Left lobe of liver (tissue), 2 donors: ENCODE data around the gene LRRC4B. TPM values are rescaled to one million over a fixed set of nuclear protein-coding genes. Genes with fewer than 3 reads are reported as not detected.
"Not testable (repeated sequence)": the region's sequence is repeated elsewhere in the genome, so short reads cannot be mapped to it uniquely, and the experiment has no call there.

Source experiments
- ATAC-seq: fragments of 200-7000 bp; cut with Tn5 transposase; one replicate; pipeline ENCODE4 v1.9.1; 2020; ENCODE audit warnings: mild to moderate bottlenecking, moderate library complexity
- DNase-seq: peaks from one replicate; pipeline ENCODE4 v3.0.0-alpha.2; 2020; ENCODE audit warnings: low spot score
- total RNA-seq: library from RNA; stranded (reverse); gene quantifications from one replicate; pipeline ENCODE4 v1.2.1, GENCODE V29; 2021
- donor health status: DM: no; HTN: no; CAD: no; lungs with moderate emphysema.
- donor health status: DM: no; HTN: yes; CAD: no.

The LRRC4B gene
- total RNA-seq, 1 donor from 2014 or later = 0.53 TPM

DNA sequence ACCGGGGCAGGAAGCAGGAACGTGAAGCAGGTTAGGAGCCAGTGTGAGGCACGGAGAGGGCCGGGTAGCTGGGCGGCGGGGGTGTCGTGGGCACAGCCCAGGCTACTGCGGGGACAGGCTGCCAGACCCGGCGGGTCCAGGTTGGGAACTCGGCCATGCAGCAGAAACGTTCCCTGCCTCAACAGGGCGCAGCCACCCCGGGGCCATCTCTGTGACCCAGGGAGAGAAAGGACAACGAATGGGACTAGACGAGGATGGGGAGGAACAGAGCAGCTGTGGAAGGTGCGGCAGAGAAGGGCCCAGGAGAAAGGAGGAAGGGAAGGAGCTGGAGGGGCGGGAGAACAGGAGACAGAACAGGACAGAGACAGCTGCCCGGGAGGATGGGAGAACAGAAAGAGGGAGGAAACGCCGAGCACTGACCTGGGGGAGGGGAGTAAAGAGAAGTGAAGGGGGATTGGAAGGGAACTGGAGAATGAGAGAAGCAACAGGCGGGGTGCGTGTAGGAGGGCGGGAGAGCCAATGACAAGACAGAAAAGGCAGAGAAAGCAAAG, 78.7 kb downstream of the LRRC4B start:
- ATAC-seq (peak; percentile 10), DNase-seq (no peak)

DNA sequence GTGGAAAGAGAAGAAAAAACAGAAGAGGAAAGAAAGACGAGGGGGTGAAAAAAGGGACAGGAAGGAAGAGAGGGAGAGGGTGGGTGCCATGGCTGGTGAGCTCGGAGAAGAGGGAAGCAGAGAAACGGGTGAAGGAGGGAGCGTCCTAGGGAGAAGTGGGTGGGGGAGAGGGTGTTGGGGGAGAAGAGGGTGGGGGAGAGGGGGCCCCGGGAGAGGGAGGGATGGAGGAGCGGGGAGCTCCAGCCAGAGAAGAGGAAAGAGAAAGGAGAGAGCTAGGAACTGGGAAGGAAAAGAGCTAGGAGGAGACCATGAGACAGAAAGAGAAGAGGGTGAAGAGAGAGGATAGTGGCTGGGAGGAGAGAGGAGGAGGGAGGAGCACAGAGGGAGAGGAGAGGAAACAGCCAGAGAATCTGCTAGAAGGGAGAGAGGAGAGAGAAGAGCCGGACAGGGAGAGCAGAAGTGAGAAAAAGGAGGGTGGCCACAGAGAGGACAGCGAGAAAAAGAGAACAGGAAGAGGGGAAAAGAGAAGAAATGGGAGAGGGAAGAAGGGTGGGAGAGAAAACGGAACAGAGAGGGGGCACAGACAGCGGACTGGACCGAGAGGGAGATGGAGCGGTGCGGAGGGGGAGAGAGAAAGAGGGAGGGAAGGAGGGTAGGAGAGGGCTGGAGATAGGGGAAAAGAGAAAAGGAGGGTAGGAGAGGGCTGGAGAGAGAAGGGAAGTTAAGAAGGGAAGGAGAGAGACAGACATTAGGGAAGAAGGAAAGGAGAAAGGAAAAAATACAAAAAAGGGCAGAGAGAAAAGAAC, 79.6 kb downstream of the LRRC4B start:
- DNase-seq (no peak), ATAC-seq (peak; percentile 12)

DNA sequence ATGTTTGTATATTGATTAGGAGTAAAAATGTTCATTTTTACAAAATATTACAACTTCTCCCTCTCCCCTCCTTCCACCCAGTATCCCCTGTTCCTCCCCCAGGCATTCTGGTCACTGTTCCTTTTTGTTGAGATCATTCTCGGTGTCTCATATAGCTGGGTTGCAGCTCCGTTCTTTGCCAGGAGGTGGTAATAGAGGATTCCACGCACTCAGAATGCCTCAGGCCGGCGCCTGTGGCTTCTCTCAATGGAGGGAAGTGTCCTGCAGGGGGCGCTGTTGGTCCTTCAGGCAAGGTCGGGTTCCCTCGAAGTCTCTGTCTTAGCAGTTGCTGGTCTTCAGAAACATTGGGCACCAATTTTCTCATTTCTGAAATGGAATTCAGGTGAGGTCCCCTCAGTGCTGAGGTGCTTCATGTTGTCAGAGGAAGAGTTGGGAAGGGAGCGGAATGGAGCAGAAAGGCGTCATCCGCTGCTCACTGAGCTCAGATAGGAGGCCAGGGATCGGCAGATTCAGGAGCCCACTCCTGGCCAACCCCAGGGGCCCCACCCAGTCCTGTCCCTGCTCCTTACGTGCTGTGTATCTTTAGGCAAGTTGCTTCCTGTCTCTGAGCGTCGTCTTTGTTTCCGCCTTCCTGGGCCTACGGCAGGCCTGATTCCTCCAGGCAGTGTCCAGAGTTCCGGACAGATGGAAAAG, 81.3 kb downstream of the LRRC4B start:
- DNase-seq = no peak
- no peak for ATAC-seq

DNA sequence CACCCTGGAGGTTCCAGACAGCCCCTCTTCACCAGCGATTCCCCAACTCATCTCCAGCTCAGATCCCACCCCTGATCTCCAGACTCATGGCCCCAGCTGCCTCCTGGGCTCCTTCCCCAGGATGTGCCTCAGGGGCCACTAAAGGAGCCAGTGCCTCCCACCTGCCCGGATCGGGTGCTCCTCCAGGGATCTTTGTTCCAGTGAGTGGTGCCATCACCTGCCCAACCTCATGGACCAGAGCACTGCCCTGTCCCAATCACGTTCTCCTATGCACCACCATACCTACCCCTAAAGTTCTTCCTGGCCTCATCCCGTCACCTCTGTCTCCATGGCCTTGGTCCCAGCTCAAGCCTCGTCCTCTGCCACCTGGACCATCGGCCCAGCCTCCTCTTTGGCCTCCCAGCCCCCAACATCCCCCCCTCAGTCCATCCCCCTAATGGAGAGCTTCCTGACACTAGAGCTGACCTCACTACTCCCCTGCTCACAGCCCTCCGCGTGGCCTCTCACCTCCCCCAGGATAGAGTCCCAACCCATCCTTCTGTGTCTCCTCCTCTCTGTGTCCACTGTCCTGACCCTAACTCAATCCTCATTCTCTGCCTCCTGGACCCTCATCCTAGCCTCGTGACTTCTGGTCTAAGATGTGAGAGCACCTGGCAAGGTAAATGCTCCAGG, 82.8 kb downstream of the LRRC4B start:
- no peak for DNase-seq
- no peak for ATAC-seq

DNA sequence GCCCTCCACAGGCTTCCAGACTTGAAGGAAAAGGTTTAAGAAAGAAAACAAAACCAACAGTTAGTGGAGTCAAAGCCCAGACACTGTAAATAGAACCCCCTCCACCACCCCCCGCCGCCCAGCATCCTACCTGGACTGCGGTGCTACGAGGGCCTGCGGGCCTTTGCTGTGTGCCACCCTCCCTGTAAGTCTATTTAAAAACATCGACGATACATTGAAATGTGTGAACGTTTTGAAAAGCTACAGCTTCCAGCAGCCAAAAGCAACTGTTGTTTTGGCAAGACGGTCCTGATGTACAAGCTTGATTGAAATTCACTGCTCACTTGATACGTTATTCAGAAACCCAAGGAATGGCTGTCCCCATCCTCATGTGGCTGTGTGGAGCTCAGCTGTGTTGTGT, 85.3 kb downstream of the LRRC4B start:
- ATAC-seq (no peak), DNase-seq (no peak)

DNA sequence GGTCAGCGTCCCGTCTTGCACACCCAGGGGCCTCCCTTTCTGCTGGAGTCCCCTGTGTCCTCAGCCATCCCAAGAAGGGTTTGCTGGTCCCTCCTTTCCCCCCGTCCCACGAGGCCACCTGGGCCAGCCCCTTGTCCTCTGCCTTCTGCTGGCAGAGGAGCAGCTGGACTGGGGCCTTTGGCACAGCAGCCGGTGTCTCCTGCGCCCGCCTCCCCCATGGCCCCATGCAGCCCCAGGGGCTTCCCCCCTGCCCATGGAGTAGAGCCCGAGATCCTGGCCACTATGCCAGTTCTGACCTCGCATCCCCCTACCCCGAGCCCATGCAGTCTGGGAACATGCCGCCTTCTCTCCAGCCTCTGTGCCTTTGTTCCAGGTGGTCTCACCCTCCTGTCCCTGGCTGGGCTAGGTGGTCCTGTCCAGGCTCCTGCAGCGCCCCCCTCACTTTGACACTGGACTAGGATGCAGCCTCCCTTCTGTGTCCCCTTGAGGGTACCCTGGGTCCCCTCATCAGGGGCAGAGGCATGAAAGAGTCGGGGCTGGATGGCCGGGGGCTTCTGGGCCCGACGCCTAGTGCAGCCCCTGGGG, 85.9 kb downstream of the LRRC4B start:
- ATAC-seq (no peak), DNase-seq (no peak)

DNA sequence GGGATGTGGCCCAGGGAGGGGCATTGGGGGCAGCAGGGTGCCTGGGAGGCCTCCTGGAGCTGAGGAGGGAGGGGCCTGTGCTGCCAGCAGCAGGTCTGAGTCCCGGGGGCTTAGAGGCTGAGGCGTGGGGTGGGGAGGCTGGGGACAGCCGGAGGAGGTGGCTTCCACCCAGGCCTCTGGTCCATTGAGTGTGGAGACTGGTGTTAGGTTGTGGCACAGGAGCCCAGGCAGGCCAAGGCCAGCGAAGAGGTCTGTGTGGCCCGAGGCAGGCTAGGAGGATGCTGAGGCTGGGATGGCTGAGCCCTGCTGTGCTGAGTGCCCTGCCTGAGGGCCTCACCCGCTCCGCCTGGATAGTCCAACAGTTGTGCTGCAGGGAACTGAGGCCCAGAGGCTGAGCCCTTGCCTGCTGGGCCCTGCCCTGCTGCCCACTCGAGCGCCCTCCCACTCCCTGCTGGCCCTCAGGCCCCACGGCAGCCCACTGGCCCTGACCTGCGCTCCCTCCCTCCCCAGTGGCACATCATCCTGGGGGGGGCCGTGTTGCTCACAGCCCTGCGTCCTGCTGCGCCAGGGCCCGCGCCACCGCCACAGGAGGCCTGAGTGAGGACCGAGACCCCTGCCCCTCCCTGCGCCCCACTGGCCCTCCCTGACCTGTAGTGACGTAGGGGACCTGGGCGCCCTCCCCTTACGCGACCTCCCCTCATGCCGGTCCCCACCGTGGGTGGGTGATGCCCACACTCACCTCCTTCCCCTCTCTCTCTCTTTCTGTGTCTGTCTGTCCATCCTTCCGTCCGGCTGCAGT, 86.7 kb downstream of the LRRC4B start:
- DNase-seq = no peak

DNA sequence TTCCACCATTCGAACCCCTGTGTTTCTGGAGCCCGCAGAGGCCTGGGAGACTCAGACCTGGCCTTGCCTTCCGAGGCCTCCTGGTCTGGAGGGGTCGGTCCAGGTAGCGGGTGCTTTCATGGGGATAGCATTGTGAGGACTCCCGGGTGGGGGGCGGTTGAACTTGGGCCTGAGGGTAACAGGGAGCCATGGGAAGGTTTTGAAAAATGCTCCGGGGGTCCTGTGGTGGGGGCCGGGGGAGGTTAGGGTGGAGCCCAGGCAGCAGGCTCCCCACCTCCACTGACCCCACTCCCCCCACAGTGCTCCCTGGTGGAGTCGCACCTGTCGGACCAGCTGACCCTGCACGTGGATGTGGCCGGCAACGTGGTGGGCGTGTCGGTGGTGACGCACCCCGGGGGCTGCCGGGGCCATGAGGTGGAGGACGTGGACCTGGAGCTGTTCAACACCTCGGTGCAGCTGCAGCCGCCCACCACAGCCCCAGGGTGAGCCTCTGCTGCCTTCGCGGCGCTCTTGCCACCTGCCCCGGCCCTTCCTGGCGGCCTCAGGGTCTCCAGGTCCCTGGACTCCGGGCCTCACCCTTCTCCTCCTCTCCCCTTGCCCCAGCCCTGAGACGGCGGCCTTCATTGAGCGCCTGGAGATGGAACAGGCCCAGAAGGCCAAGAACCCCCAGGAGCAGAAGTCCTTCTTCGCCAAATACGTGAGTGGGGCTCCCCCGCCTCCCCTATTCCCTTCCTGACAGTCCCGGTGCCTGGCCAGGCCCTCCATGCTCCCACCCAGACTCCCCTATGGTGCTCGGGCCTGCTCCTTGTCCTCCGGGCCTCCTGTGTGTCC, 87.7 kb downstream of the LRRC4B start:
- no peak for DNase-seq
- no peak for ATAC-seq

More for the DNA sequence above, 86.7 kb downstream of the LRRC4B start:
- no peak for ATAC-seq

DNA sequence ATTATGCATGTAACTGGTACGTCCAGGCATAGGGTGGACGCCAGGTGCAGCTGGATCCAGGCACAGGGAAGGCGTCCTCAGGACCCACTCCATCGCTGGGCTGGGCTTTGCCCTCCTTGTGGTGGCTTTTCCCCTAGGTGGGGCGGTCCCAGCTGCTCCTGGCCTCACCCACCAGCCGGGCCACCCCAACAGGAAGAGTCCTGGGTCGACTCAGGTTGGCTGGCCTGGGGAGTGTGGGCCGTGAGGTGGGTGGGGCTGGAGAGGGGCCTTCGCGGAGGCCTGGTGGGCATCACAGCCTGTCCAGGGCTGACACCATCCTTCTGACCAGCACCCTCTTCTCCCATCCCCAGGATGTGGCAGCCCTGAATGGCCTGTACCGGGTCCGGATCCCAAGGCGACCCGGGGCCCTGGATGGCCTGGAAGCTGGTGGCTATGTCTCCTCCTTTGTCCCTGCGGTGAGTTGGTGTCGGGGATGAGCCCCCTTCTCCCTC, 88.4 kb downstream of the LRRC4B start:
- DNase-seq (no peak), ATAC-seq (no peak)

DNA sequence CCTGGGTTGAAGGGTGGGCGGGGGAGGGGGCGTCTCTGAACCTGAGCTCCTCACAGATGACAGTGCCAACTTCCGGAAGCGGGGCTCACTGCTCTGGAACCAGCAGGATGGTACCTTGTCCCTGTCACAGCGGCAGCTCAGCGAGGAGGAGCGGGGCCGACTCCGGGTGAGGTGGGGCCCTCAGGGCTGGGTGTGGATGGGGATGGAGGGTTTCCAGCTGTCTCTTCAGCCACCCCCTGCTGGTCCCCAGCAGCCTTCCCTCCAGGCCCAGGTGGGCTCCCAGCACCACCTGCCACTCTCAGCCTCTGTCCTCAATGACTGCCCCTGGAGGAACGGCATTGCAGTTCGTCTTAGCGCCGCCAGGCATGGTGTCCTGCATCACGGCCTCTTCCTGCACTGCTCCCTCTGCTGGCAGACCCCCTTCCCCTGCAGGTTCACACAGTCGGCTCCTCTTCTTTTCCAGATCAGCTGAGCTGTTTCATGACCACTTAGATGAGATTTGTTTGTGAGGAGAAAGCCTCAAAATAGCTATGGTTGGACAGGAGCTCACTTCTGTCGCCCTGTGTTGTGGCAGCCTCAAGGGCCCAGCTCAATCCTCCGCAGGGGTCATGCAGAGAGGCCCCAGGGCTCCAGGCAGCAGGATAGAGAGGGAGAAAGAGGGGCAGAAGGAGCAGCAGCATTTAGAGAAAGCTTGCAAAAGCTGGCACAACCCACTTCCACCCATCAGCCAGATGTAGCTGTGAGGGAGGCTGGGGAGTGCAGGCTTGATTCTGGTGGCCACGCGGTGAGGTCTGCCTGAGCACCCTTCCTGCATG, 89.1 kb downstream of the LRRC4B start:
- DNase-seq = no peak
- no peak for ATAC-seq

DNA sequence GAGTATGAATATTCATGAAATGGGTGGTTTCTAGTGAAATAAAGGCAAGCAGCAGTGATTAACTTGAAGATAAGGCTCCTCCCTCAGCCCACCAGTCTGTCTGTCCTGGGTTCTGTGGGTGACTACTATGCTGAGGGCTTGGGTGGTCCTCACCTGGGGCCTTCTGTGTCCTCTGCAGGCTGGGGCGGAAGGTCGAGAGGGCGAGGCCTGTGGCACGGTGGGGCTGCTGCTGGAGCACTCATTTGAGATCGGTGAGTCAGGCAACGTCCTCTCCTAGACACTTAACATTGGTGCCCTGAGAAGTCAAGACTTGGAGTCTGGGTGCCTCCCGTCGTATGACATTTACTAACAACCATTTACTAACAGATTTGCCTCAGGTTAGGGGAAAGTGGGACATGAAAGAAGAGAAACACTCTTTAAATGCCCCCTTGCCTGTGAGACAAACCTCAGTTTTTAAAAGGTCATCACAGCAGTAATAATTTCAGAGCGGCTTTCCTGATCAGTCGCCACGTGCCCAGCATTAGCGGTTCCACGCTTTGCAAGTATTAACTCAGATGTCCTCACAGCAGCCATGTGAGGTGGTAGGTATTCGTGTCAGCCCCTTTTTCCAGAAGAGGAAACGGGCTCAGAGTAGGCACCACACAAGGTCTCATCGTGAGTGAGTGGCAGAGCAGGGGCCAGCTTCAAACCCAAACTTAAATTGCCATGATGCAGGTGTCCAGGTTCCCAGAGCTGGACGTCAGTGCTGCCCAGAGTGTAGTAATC, 90.3 kb downstream of the LRRC4B start:
- DNase-seq = no peak

DNA sequence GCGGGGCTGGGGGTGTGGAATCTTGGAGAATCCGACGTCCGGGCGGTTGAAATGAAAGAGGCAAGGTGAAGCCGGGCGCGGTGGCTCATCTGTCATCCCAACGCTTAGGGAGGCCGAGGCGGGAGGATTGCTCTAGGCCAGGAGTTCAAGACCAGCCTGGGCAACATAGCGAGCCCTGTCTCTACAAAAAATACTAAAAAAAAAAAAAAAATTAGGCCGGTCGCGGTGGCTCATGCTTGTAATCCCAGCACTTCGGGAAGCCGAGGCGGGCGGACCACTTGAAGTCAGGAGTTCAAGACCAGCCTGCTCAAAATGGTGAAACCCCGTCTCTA, 91.4 kb downstream of the LRRC4B start:
- no peak for ATAC-seq
- DNase-seq = no peak

More for the DNA sequence above, 90.3 kb downstream of the LRRC4B start:
- ATAC-seq = no peak

DNA sequence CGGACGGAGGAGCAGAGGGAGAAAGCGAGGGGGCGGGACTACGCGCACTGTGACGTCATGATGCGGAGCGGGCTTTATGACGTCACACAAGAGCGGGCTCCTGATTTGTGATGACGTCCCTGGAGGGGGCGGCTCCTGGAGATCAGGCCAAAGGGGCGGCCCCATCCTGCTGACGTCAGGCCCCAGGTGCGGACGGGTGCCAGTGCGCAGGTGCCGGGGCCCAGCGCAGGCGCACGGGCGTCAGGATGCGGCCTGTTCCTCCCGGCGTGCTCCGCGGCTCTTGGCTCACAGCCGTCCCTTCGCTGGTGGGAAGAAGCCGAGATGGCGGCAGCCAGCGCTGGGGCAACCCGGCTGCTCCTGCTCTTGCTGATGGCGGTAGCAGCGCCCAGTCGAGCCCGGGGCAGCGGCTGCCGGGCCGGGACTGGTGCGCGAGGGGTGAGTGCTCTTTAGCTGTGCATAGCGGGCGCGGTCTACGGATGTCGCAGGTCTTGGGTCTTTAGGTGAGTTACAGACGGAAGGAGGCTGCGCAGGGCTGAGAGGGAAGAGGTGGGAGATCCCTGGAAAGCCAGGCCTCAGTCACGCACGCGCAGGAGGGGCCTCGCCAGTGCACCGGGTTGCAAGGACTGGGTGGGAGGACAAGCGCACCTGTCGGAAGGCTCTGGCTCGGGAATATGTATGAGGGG, 91.9 kb downstream of the LRRC4B start, which contains the start of the genes EMC10 and GARIN5A:
Gene EMC10, plus strand, starts transcription at position 284 of the 683 bp plus-strand sequence. Its CDS starts 38 bp downstream, at position 322.
Gene GARIN5A, minus strand, starts transcription at position 625 of the 683 bp plus-strand sequence. Its CDS starts 460 bp downstream, at position 165.
- ATAC-seq (peak; percentile 89), DNase-seq (peak; percentile 92)

DNA sequence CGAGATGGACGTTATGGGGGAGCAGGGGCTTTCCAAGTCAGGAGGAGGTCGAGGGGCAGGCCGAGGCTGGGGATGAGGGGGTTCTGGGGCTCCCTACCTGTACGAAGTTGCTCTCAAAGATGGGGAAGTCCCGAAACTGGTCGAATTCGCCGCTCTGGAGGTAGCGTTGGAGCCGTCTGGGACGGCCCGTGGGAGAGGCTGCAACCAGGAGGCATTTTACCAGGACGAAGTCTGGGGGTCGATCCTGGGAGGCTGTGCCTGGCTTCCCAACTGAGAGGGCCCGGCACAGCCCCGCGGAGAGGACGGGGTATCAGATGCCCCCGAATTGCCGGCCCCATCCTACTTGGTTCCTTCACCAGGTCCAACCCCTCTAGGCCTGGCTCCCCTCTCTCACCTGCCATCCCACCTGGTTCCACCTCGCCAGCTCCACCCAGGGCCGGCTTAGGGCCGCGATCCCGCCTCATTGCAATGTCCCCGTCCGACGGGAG, 92.5 kb downstream of the LRRC4B start:
- ATAC-seq = no peak
- no peak for DNase-seq

DNA sequence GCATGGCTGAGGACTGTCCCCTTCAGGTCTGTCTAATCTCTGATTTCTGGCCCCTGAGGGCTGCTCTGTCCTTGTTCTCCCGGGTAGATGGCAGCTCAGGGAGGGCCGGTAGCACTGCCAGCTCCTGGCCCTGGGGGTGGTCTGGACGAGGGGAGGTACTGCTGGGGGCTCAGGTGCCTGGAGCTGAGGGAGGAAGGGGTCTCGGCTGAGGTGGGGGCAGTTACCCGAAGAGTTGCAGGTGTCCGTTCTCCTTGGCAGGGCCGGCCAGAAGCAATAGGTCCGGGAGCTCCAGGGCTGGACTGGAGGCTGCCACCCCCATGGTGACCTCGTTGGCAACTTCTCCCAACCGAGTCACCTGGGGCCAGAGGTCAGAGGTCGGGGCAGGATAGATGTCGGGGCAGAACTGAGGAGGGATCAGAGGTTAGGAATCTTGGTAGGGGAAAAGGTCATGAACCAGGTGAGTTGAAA, 93.1 kb downstream of the LRRC4B start:
- DNase-seq = peak; percentile 64
- peak; percentile 50 for ATAC-seq

DNA sequence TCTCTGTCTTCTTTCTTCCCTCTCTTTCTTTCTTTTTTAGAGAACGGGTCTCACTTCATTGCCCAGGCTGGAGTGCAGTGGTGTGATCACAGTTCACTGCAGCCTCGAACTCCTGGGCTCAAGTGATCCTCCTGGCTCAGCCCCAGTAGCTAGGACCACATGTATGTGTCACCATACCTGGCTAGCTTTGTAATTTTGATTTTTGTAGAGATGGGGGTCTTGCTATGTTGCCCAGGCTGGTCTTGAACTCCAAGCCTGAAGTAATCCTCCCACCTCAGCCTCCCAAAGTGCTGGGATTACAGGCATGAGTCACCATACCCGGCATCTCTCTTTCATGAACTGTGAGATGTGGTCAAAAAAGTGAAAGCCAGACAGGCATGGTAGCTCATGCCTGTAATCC, 94.9 kb downstream of the LRRC4B start:
- ATAC-seq, DNase-seq: not testable (repeated sequence)

DNA sequence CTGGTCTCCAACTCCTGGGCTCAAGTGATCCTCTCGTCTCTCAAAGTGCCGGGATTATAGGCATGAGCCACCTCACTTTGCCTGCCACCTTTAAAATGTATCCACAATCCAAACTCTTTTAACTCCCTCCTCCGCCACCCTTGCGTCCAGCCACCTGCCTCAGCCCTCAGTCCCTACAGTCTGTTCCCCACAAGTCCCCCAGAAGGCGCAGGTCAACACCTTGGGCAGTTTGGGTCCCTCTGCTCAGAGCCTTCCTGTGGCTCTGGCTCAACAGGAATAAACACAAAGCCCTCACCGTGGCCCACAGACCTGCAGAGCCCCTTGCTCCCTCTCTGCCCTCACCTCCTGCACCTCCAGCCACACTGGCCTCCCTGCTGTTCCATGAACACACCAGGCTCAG, 99.4 kb downstream of the LRRC4B start:
- DNase-seq = no peak
- no peak for ATAC-seq
